ENCODE measurements around the gene CRYGN.

DNA sequence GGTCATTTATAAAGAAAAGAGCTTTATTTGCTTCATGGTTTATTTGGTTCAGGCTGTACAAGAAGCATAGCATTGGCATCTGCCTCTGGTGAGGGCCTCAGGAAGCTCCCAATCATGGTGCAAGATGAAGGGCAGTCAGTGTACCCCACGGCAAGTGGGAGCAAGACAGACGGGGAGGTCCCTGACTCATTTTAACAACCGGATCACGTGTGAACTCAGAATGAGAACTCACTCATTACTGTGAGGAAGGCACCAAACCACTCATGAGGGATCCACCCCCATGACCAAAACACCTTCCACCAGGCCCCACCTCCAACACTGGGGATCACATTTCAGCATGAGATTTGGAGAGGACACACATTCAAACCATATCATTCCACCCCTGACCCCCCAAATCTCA lies 15.7 kb upstream of the CRYGN start:
- TF ChIP-seq, protein P1, sequence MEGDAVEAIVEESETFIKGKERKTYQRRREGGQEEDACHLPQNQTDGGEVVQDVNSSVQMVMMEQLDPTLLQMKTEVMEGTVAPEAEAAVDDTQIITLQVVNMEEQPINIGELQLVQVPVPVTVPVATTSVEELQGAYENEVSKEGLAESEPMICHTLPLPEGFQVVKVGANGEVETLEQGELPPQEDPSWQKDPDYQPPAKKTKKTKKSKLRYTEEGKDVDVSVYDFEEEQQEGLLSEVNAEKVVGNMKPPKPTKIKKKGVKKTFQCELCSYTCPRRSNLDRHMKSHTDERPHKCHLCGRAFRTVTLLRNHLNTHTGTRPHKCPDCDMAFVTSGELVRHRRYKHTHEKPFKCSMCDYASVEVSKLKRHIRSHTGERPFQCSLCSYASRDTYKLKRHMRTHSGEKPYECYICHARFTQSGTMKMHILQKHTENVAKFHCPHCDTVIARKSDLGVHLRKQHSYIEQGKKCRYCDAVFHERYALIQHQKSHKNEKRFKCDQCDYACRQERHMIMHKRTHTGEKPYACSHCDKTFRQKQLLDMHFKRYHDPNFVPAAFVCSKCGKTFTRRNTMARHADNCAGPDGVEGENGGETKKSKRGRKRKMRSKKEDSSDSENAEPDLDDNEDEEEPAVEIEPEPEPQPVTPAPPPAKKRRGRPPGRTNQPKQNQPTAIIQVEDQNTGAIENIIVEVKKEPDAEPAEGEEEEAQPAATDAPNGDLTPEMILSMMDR (conservative IDR thresholded peaks at IDR 0.05; ENCODE audit: low read depth in 2 of 2), result no peak
- TF ChIP-seq CREB1 (CRISPR knock-in tag; IDR thresholded peaks at IDR 0.05; ENCODE audit: low read depth), result no peak
- TF ChIP-seq, protein P2, sequence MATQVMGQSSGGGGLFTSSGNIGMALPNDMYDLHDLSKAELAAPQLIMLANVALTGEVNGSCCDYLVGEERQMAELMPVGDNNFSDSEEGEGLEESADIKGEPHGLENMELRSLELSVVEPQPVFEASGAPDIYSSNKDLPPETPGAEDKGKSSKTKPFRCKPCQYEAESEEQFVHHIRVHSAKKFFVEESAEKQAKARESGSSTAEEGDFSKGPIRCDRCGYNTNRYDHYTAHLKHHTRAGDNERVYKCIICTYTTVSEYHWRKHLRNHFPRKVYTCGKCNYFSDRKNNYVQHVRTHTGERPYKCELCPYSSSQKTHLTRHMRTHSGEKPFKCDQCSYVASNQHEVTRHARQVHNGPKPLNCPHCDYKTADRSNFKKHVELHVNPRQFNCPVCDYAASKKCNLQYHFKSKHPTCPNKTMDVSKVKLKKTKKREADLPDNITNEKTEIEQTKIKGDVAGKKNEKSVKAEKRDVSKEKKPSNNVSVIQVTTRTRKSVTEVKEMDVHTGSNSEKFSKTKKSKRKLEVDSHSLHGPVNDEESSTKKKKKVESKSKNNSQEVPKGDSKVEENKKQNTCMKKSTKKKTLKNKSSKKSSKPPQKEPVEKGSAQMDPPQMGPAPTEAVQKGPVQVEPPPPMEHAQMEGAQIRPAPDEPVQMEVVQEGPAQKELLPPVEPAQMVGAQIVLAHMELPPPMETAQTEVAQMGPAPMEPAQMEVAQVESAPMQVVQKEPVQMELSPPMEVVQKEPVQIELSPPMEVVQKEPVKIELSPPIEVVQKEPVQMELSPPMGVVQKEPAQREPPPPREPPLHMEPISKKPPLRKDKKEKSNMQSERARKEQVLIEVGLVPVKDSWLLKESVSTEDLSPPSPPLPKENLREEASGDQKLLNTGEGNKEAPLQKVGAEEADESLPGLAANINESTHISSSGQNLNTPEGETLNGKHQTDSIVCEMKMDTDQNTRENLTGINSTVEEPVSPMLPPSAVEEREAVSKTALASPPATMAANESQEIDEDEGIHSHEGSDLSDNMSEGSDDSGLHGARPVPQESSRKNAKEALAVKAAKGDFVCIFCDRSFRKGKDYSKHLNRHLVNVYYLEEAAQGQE (IDR thresholded peaks at IDR 0.05; ENCODE audit: unreplicated experiment), result no peak

Measured in GM23338 (cell line).